Endodermal cell (in vitro differentiated cells): ENCODE measurements around the gene BOK. TPM values are rescaled to one million over a fixed set of nuclear protein-coding genes. Genes with fewer than 3 reads are reported as not detected.

Source experiments
- DNase-seq: peaks from one replicate; pipeline ENCODE4 v3.0.0-alpha.2; 2017
- H3K27ac ChIP-seq: 2 replicates; pipeline ENCODE4 v1.5.1; 2013; ENCODE audit warnings: mild to moderate bottlenecking, low read depth, low read length, moderate library complexity
- H3K27me3 ChIP-seq: 2 replicates; pipeline ENCODE4 v1.6.1; 2013; ENCODE audit warnings: mild to moderate bottlenecking, low read length, moderate library complexity; ENCODE audit not compliant: insufficient read depth, control insufficient read depth, poor library complexity, severe bottlenecking
- H3K36me3 ChIP-seq: 2 replicates; pipeline ENCODE4 v1.7.0; 2013; ENCODE audit warnings: mild to moderate bottlenecking, low read length, moderate library complexity; ENCODE audit not compliant: control insufficient read depth, insufficient read depth
- H3K4me1 ChIP-seq: one replicate; pipeline ENCODE4 v1.7.0; 2013; ENCODE audit warnings: low read length; ENCODE audit not compliant: control insufficient read depth, insufficient read depth
- H3K4me3 ChIP-seq: 2 replicates; pipeline ENCODE4 v1.5.1; 2013; ENCODE audit warnings: mild to moderate bottlenecking, low read length, moderate library complexity
- H3K9ac ChIP-seq: 2 replicates; pipeline ENCODE4 v1.6.1; 2013; ENCODE audit warnings: mild to moderate bottlenecking, low read length, moderate library complexity; ENCODE audit not compliant: poor library complexity, severe bottlenecking; ENCODE audit errors: extremely low read depth
- H3K9me3 ChIP-seq: 2 replicates; pipeline ENCODE4 v1.6.1; 2013; ENCODE audit warnings: mild to moderate bottlenecking, low read length, moderate library complexity; ENCODE audit not compliant: control insufficient read depth
- H3K27ac Mint-ChIP-seq: 2 replicates; pipeline ENCODE4 v1.8.0; 2020; ENCODE audit warnings: mixed read lengths
- H3K27me3 Mint-ChIP-seq: 2 replicates; pipeline ENCODE4 v1.8.0; 2021; ENCODE audit warnings: mild to moderate bottlenecking, mixed read lengths; ENCODE audit not compliant: insufficient read depth
- H3K36me3 Mint-ChIP-seq: 2 replicates; pipeline ENCODE4 v1.8.0; 2020; ENCODE audit warnings: low read depth, mixed read lengths
- H3K4me1 Mint-ChIP-seq: 2 replicates; pipeline ENCODE4 v1.8.0; 2020; ENCODE audit warnings: mixed read lengths
- H3K4me3 Mint-ChIP-seq: 2 replicates; pipeline ENCODE4 v1.8.0; 2020; ENCODE audit warnings: mild to moderate bottlenecking, moderate library complexity, mixed read lengths
- H3K9me3 Mint-ChIP-seq: 2 replicates; pipeline ENCODE4 v1.8.0; 2020; ENCODE audit warnings: mild to moderate bottlenecking, mixed read lengths
- CTCF ChIP-seq: fragments of 200-600 bp; sonication (generic); conservative IDR thresholded peaks from 2 replicates; pipeline ENCODE4 v1.5.0; 2021; ENCODE audit warnings: antibody characterized with exemption, mild to moderate bottlenecking
- WGBS, 2 experiments: methylation state at CpG; one replicate each; pipeline versions ENCODE4 v1.1.5 to v1.1.7; 2013; ENCODE audit warnings: missing lambda C conversion rate in 2 of 2, mixed read lengths in 1 of 2; ENCODE audit not compliant: insufficient coverage in 1 of 2, insufficient read length in 1 of 2; 5-methylcytosine and 5-hydroxymethylcytosine counted together
- total RNA-seq, 2 donors: library from RNA; stranded (reverse); fragmentation: NEBNext Ultra II Directional in 1 of 2; extraction: Animal tissue kit (Norgen Biotek cat#: 25700) in 1 of 2; gene quantifications; 2 replicates in 1 of 2; 3 replicates in 1 of 2; pipeline ENCODE4 v1.2.1, GENCODE V29; 2021

BOK gene
- total RNA-seq, 2 donors from 2014 or later, result 23.4 to 24.5 TPM

DNA sequence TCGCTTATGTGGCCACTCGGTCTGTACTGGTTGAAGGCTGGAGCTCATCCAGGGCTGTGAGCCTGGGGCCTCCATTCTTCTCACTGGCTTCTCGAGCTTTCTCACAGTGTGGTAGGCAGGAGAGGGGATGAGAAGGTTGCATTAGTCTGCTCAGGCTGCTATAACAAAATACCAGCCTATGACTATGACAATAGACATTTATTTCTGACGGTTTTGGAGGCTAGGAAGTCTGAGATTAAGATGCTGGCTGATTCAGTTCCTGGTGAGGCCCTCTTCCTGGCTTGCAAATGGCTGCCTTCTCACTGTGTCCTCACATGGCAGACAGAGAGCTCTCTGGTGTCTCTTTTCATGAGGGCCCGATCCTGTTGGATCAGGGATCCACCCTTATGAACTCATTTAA is 44.0 kb upstream of the BOK start:
- H3K4me1 ChIP-seq, result no peaks in the 10 kb centered on the region
- no peak overlapping the region for H3K27ac ChIP-seq
- DNase-seq, result no peak
- WGBS, 2 experiments, result 88 to 95% methylated on average over 2 to 5 of the region's 5 CpGs
- peaks cover 8% of the 10 kb centered on the region for H3K27me3 Mint-ChIP-seq
- no peaks in the 10 kb centered on the region for H3K4me1 Mint-ChIP-seq
- H3K9me3 Mint-ChIP-seq, result peaks cover 6% of the 10 kb centered on the region
- peaks cover 7% of the 10 kb centered on the region for H3K9me3 ChIP-seq
- TF ChIP-seq CTCF, result no peak
- no peak overlapping the region for H3K27ac Mint-ChIP-seq
- no peaks in the 10 kb centered on the region for H3K27me3 ChIP-seq
- H3K4me3 Mint-ChIP-seq, result no peak overlapping the region
- H3K36me3 ChIP-seq, result no peaks in the 10 kb centered on the region
- peaks cover 2% of the 10 kb centered on the region for H3K36me3 Mint-ChIP-seq
- no peak overlapping the region for H3K9ac ChIP-seq
- H3K4me3 ChIP-seq, result no peak overlapping the region

DNA sequence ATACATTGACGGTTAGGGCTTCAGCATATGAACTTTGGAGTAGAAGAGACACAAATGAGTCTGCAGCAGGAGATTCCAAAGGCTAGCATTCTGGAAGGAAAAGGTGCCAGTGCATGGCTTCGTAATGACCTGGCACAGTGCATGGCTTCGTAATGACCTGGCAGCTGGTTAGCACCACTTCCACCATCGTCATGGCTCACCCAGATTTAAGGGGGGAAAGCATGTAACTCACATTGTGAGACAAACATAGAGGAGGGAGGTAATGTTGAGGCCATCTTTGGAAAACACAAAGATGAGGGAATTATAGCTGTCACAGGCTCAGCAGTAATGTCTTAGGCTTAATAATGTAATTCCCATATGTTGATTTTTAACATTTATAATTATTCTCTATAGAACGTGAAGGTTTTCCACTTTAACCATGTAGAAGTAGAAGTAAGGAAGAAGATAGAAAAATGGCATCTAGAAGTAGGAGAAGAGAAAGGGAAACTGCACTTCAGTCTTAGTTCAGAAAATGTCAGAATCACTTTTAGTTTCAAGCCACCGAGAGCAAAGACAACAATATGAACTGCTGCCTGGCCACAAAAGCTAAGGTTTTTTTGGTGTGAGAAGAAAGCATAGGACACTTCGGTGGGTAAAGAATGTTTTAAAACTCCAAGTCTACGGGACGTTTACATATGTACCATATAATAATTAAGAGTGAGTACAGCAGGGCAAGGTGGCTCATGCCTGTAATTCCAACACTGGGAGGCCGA is 43.4 kb upstream of the BOK start:
- no peaks in the 10 kb centered on the region for H3K4me1 ChIP-seq
- no peak overlapping the region for H3K4me3 Mint-ChIP-seq
- H3K27me3 Mint-ChIP-seq, result peaks cover 3% of the 10 kb centered on the region
- H3K27me3 ChIP-seq, result no peaks in the 10 kb centered on the region
- H3K36me3 Mint-ChIP-seq, result peaks cover 2% of the 10 kb centered on the region
- H3K27ac ChIP-seq, result no peak overlapping the region
- 85 to 91% methylated on average over 5 to 10 of the region's 10 CpGs for WGBS, 2 experiments
- H3K9me3 ChIP-seq, result peaks cover 7% of the 10 kb centered on the region
- peaks cover 6% of the 10 kb centered on the region for H3K9me3 Mint-ChIP-seq
- H3K36me3 ChIP-seq, result no peaks in the 10 kb centered on the region
- no peak overlapping the region for H3K9ac ChIP-seq
- no peak overlapping the region for H3K4me3 ChIP-seq
- no peak for DNase-seq
- no peak for TF ChIP-seq CTCF
- no peaks in the 10 kb centered on the region for H3K4me1 Mint-ChIP-seq
- no peak overlapping the region for H3K27ac Mint-ChIP-seq

GRCh38 chr2:241516520-241516965 is 42.0 kb upstream of the BOK start:
- H3K27me3 ChIP-seq, result no peaks in the 10 kb centered on the region
- no peak overlapping the region for H3K4me3 ChIP-seq
- WGBS, 2 experiments, result 89% methylated on average over 3 of the region's 3 CpGs; no CpG with 5 or more reads in 1 of the 2 experiments
- no peak for TF ChIP-seq CTCF
- H3K9me3 ChIP-seq, result peaks cover 7% of the 10 kb centered on the region
- H3K36me3 ChIP-seq, result no peaks in the 10 kb centered on the region
- Mint-ChIP-seq H3K27ac (no peak overlapping the region), H3K4me3 (no peak overlapping the region), H3K27me3 (peaks cover 2% of the 10 kb centered on the region), H3K36me3 (no peaks in the 10 kb centered on the region), H3K4me1 (no peaks in the 10 kb centered on the region), H3K9me3 (peaks cover 6% of the 10 kb centered on the region)
- H3K4me1 ChIP-seq, result no peaks in the 10 kb centered on the region
- no peak overlapping the region for H3K27ac ChIP-seq
- no peak for DNase-seq
- H3K9ac ChIP-seq, result no peak overlapping the region
